Measurements from ENCODE around the gene RECQL. TPM values are rescaled to one million over a fixed set of nuclear protein-coding genes. Genes with fewer than 3 reads are reported as not detected.
A peak's percentile ranks its signal among the peaks of the same experiment; 100 is the strongest.

Gene RECQL
- polyA plus RNA-seq, 1 of the 3 experiments (the other 2 are of a cell fraction) = 14.6 TPM

DNA sequence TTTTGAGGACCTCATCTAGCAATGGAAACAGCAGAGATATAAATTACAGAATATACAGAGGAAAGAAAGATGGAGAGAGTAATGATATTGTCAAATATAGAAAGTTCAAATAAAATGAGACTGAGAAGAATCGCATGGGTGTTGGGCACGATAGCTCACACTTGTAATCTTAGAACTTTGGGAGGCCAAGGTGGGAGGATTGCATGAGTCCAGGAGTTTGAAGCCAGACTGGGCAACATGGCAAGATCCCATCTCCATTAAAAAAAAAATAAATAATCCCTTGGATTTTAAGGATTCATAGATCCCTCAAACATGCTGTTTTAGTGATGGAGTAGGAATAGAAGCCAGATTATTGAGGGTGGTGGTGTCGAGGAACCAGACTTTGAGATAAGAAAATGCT, 62.1 kb downstream of the RECQL start:
- H3K4me3 ChIP-seq (ENCODE audit: low read depth in 2 of 2, low read length in 1 of 2) = no peak overlapping the region
- no peak for DNase-seq
- H3K9ac ChIP-seq = no peak overlapping the region
- H3K4me1 ChIP-seq (ENCODE audit: control insufficient read depth in 1 of 2, insufficient read depth in 2 of 2, low read depth in 1 of 2, low read length in 1 of 2) = no peaks in the 10 kb centered on the region; a peak in 1 of 4 replicates
- peaks cover 9 to 10% of the 10 kb centered on the region in 2 experiments for H3K36me3 ChIP-seq (replicated peaks in 1 of 2; ENCODE audit: control insufficient read depth in 1 of 2, insufficient read depth in 2 of 2, low read length in 1 of 2)
- H3K27ac ChIP-seq (ENCODE audit: low read depth in 2 of 2, low read length in 1 of 2) = no peak overlapping the region
- 98% methylated on average over 3 of the region's 3 CpGs for WGBS (ENCODE audit: low lambda C conversion rate)
- H4K20me1 ChIP-seq (ENCODE audit: insufficient read depth) = no peaks in the 10 kb centered on the region
- H3K4me2 ChIP-seq = no peak overlapping the region
- H3K9me3 ChIP-seq = no peaks in the 10 kb centered on the region
- TF ChIP-seq, protein P1, sequence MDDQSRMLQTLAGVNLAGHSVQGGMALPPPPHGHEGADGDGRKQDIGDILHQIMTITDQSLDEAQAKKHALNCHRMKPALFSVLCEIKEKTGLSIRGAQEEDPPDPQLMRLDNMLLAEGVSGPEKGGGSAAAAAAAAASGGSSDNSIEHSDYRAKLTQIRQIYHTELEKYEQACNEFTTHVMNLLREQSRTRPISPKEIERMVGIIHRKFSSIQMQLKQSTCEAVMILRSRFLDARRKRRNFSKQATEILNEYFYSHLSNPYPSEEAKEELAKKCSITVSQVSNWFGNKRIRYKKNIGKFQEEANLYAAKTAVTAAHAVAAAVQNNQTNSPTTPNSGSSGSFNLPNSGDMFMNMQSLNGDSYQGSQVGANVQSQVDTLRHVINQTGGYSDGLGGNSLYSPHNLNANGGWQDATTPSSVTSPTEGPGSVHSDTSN (IDR thresholded peaks at IDR 0.05) = no peak
- no peaks in the 10 kb centered on the region for H3K9me2 ChIP-seq
- no peak overlapping the region for H2AFZ ChIP-seq (ENCODE audit: low read depth)
- H3K79me2 ChIP-seq (ENCODE audit: insufficient read depth) = peaks cover 41% of the 10 kb centered on the region; the same call in 1 of the 2 replicates
- no peaks in the 10 kb centered on the region for H3K27me3 ChIP-seq (ENCODE audit: insufficient read depth)
- peaks cover 18% of the 10 kb centered on the region for H3F3A ChIP-seq (replicated peaks; ENCODE audit: insufficient read depth)
- ChIA-PET POLR2A (no interaction called here), CTCF (no interaction called here)

DNA sequence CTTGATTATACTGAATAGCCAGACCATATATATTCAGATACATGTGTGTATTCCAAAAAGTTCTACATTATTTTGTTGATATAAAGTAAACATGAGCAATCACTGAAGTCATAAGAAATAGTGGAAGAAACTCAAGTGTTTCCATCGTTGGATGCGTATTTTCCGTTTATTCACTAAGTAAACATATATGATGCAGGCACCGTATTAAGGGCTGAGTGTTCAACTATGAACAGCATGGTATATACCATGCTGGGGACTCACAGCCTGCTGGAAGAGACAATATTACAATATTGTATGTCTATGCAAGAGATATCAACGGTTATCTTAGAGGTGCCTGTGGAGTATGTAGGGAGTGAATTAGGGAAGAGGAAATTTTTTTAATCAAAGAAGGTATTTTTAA, 62.8 kb downstream of the RECQL start:
- TF ChIP-seq SMC3 (IDR thresholded peaks at IDR 0.05; ENCODE audit: low read depth, low read length) = no peak
- no peak for TF ChIP-seq MEF2A (IDR thresholded peaks at IDR 0.05; ENCODE audit: borderline replicate concordance, low read depth)
- no peak for TF ChIP-seq GATA2 (CRISPR knock-in tag; IDR thresholded peaks at IDR 0.05)
- no peak for TF ChIP-seq TEAD4 (IDR thresholded peaks at IDR 0.05; ENCODE audit: borderline replicate concordance, insufficient read depth)
- TF ChIP-seq, protein P2, sequence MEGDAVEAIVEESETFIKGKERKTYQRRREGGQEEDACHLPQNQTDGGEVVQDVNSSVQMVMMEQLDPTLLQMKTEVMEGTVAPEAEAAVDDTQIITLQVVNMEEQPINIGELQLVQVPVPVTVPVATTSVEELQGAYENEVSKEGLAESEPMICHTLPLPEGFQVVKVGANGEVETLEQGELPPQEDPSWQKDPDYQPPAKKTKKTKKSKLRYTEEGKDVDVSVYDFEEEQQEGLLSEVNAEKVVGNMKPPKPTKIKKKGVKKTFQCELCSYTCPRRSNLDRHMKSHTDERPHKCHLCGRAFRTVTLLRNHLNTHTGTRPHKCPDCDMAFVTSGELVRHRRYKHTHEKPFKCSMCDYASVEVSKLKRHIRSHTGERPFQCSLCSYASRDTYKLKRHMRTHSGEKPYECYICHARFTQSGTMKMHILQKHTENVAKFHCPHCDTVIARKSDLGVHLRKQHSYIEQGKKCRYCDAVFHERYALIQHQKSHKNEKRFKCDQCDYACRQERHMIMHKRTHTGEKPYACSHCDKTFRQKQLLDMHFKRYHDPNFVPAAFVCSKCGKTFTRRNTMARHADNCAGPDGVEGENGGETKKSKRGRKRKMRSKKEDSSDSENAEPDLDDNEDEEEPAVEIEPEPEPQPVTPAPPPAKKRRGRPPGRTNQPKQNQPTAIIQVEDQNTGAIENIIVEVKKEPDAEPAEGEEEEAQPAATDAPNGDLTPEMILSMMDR (IDR thresholded peaks at IDR 0.05) = no peak
- TF ChIP-seq, protein P1 (IDR thresholded peaks at IDR 0.05) = no peak
- no peak for TF ChIP-seq FOXM1 (IDR thresholded peaks at IDR 0.05; ENCODE audit: low read depth)
- TF ChIP-seq TCF12 (IDR thresholded peaks at IDR 0.05) = no peak
- no peak for TF ChIP-seq FOSL2 (IDR thresholded peaks at IDR 0.05; ENCODE audit: borderline replicate concordance, low read depth)
- no peak for TF ChIP-seq SIN3A (IDR thresholded peaks at IDR 0.05; ENCODE audit: borderline replicate concordance, low read depth, low read length)
- TF ChIP-seq, protein P3, sequence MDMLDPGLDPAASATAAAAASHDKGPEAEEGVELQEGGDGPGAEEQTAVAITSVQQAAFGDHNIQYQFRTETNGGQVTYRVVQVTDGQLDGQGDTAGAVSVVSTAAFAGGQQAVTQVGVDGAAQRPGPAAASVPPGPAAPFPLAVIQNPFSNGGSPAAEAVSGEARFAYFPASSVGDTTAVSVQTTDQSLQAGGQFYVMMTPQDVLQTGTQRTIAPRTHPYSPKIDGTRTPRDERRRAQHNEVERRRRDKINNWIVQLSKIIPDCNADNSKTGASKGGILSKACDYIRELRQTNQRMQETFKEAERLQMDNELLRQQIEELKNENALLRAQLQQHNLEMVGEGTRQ (IDR thresholded peaks at IDR 0.05; ENCODE audit: borderline replicate concordance, low read depth, low read length) = no peak
- no peak for TF ChIP-seq RAD21 (IDR thresholded peaks at IDR 0.05; ENCODE audit: low read length)
- Histone ChIP-seq H2AFZ (ENCODE audit: low read depth) (no peak overlapping the region), H4K20me1 (ENCODE audit: insufficient read depth) (no peaks in the 10 kb centered on the region), H3K9me2 (no peaks in the 10 kb centered on the region), H3K36me3 (replicated peaks in 1 of 2; ENCODE audit: control insufficient read depth in 1 of 2, insufficient read depth in 2 of 2, low read length in 1 of 2) (peaks cover 8 to 10% of the 10 kb centered on the region in 2 experiments), H3K4me1 (ENCODE audit: control insufficient read depth in 1 of 2, insufficient read depth in 2 of 2, low read depth in 1 of 2, low read length in 1 of 2) (no peaks in the 10 kb centered on the region; a peak in 1 of 4 replicates), H3F3A (replicated peaks; ENCODE audit: insufficient read depth) (peaks cover 18% of the 10 kb centered on the region), H3K79me2 (ENCODE audit: insufficient read depth) (peaks cover 41% of the 10 kb centered on the region; the same call in 1 of the 2 replicates), H3K27me3 (ENCODE audit: insufficient read depth) (no peaks in the 10 kb centered on the region), H3K9ac (peak overlapping the region; percentile 91; the same call in 1 of the 2 replicates), H3K27ac (ENCODE audit: low read depth in 2 of 2, low read length in 1 of 2) (no peak overlapping the region; a peak in 1 of 4 replicates), H3K4me2 (peak overlapping the region; percentile 86; the same call in 1 of the 2 replicates), H3K9me3 (no peaks in the 10 kb centered on the region), H3K4me3 (ENCODE audit: low read depth in 2 of 2, low read length in 1 of 2) (peak overlapping the region; percentile 51 to 89; a peak in 3 of 4 replicates)
- ChIA-PET POLR2A (interaction anchor here (0.9 to 1.3 kb wide), 2 partner anchors 20 to 219 kb away, joined by 3 to 4 read pairs; partner anchors contain the start of gene LDHB), CTCF (interaction anchor here (1.8 kb wide), 1 partner anchor 190 kb away, joined by 3 read pairs; no protein-coding TSS in a partner anchor)
- no peak for DNase-seq
- WGBS (ENCODE audit: low lambda C conversion rate) = 83% methylated on average over 5 of the region's 5 CpGs

Measured in SK-N-SH (cell line).